Subcutaneous abdominal adipose tissue (tissue), 5 donors: ENCODE data around the gene CTIF.

Experiments
- H3K27ac ChIP-seq: one replicate; pipeline ENCODE4 v1.7.0; 2013; ENCODE audit warnings: low read depth, mild to moderate bottlenecking, inconsistent platforms, low read length, moderate library complexity
- H3K27me3 ChIP-seq, 5 donors: one replicate each; pipeline ENCODE4 v1.7.0; 2013; ENCODE audit warnings: low read length in 5 of 5, inconsistent platforms in 1 of 5; ENCODE audit not compliant: control insufficient read depth in 5 of 5, insufficient read depth in 4 of 5
- H3K36me3 ChIP-seq, 5 donors: one replicate each; pipeline ENCODE4 v1.7.0; 2013; ENCODE audit warnings: low read length in 5 of 5; ENCODE audit not compliant: control insufficient read depth in 5 of 5, insufficient read depth in 5 of 5
- H3K4me1 ChIP-seq, 5 donors: one replicate each; pipeline ENCODE4 v1.7.0; 2013; ENCODE audit warnings: low read length in 5 of 5, mild to moderate bottlenecking in 3 of 5, moderate library complexity in 1 of 5; ENCODE audit not compliant: control insufficient read depth in 5 of 5, insufficient read depth in 5 of 5
- H3K4me3 ChIP-seq, 5 donors: one replicate each; pipeline ENCODE4 v1.7.0; 2013; ENCODE audit warnings: low read length in 5 of 5, low read depth in 1 of 5
- H3K9ac ChIP-seq, 5 donors: one replicate each; pipeline ENCODE4 v1.7.0; 2013; ENCODE audit warnings: low read length in 5 of 5, mild to moderate bottlenecking in 4 of 5, moderate library complexity in 3 of 5
- H3K9me3 ChIP-seq, 5 donors: one replicate each; pipeline ENCODE4 v1.7.0; 2013; ENCODE audit warnings: low read length in 5 of 5; ENCODE audit not compliant: control insufficient read depth in 5 of 5
- donor health status: healthy.
- donor health status: healthy.
- donor health status: healthy.
- donor health status: healthy.
- donor health status: healthy.

The CTIF gene

DNA sequence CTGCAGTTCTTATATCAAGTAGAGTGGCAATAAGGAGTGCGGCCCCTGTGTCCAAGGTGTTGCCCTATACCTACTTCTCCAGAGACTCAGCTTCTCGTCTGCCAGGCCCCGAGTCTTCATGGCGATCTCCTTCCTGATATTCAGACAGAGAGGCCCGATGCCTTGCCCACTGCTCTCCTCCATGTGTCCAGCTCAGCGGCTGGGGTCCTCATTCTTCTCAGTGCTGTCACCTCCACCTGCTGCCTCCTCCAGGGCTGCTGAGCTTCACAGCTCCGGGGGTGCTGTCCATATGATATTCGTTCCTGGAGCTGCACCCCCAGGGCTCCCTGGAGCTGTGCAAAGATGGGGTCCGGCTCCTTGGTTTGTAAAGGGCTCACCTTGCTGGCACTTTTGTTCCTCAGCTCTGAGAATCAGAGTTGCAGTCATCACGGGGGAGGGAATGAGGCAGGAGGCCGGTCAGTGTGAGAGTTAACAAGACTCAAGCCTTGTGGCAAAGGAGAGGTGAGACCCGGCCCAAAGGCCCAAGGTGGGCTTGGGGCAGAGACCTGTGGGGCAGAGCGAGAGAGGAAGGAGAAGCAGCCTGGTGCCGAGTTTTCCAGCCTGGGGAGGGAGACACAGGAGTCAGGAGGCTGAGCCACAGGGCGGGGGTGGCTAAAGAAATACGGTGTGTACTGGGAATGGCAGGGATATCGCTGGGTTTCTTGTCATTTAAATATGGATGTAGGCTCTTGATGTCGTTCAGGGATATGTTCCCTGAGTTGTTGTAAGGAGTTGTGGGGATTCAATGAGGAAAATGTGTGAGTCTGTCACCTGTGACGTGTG is 120.6 kb downstream of the CTIF start:
- Histone ChIP-seq H3K9me3 (no peaks in the 10 kb centered on the region), H3K36me3 (peaks cover 0 to 3% (median 0%) of the 10 kb centered on the region in 5 donors), H3K9ac (no peak overlapping the region), H3K27me3 (no peaks in the 10 kb centered on the region), H3K4me1 (peaks cover 12 to 38% (median 29%) of the 10 kb centered on the region in 5 donors), H3K27ac (peak overlapping the region; percentile 16), H3K4me3 (no peak overlapping the region)

DNA sequence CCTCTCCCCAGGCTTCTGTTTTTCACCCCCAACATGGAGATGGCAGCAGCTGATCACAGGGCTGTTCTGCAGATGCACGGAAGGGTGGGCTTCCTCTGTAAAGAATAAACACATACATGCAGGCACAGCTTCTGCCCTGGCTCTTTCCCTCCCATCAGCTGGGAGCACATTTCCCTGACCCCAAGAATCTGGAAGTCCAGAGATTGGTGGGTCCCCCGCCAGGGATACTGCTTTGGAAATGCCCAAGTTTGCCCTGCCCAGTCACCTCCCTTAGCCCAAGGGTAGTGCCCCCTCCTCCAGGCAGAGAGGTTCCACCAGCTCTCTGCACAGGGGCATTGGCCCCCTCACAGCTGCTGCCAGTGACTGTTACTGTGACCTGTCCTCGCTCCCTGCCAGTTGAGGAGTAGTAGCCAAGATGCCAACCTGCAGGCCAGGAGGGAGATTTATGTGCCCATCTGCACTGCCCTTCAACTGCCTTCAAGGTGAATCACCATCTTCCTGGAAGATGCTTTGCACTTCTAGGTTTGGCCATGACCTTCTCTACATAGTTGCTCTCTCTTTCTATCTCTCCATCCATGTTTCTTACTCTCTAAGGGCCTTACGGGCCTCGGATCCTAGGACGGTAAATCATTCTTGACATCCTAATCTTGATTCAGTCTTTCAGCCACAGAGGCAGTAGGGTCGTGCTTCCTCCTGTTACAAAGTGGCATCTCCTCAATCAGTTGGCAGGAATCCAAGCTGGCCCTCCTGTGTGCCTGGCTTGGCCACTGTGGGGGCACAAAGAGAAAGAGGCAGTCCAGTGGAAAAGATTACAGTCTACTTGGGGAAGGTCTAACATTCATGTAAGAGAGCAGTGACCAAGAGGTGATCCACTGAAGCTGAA is 121.8 kb downstream of the CTIF start:
- Histone ChIP-seq H3K4me3 (no peak overlapping the region), H3K36me3 (peaks cover 3 to 11% (median 9%) of the 10 kb centered on the region in 5 donors), H3K27ac (no peak overlapping the region), H3K9me3 (peaks cover 0 to 1% (median 0%) of the 10 kb centered on the region in 5 donors), H3K4me1 (peaks cover 12 to 35% (median 30%) of the 10 kb centered on the region in 5 donors), H3K9ac (no peak overlapping the region), H3K27me3 (no peaks in the 10 kb centered on the region)

DNA sequence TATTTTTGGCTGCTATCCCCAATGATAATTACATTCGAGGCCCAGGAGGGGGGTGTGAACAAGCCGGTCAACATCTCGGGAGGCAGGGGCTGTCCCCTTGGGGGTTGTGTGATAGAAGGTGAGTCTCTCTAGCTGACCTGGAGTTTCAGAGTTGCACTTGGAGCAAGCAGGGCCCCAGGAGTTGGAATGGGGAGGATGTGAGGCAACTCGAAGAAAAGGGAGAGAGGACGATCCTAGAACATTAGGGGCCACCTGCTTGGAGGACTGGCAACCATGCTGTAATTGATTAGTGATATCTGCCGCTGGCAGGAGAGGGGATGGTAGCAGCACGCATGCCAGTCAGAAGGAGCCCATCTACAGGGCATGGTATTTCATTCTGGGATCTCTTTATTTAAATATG is 122.6 kb downstream of the CTIF start:
- Histone ChIP-seq H3K9me3 (peaks cover 0 to 3% (median 0%) of the 10 kb centered on the region in 5 donors), H3K9ac (no peak overlapping the region), H3K27me3 (no peaks in the 10 kb centered on the region), H3K4me3 (no peak overlapping the region), H3K4me1 (peaks cover 12 to 30% (median 29%) of the 10 kb centered on the region in 5 donors), H3K36me3 (peaks cover 10 to 19% (median 17%) of the 10 kb centered on the region in 5 donors), H3K27ac (peak overlapping the region; percentile 30)

DNA sequence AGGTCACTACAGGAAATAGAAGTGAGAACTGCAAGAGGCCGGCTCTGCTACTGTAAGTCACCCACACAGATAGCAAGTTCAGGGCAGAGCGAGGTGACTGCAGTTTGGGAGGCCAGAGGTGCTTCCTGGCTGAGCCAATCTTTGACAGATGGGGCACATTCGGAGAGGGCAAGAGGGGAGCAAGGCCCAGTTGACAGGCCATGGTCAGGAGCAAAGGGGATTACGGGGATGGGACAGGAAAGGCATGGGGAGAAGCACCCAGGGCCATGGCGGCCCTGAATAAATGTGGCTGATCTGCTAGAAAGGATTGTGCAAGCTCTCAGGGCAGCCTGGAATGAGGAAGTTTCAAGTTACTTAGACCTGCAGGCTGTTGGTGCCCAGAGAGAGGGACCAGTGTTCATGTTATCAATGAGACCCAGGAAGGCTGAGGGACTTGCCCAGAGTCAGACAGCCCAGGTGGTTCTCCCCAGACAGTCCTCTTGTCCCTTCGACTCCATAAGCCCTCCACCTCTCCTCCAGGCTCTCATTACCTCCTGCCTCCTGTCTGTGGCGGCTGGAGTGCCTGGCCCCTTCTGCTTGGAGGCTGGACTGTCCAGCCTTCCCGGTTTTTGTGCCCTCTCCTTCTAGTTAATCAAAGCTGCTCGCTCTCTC is 123.3 kb downstream of the CTIF start:
- H3K27me3 ChIP-seq, result no peaks in the 10 kb centered on the region
- H3K4me1 ChIP-seq, result peaks cover 12 to 25% (median 22%) of the 10 kb centered on the region in 5 donors
- peaks cover 0 to 3% (median 0%) of the 10 kb centered on the region in 5 donors for H3K9me3 ChIP-seq
- H3K27ac ChIP-seq, result peak overlapping the region; percentile 30
- H3K9ac ChIP-seq, result no peak overlapping the region
- H3K4me3 ChIP-seq, result no peak overlapping the region
- H3K36me3 ChIP-seq, result peaks cover 12 to 26% (median 24%) of the 10 kb centered on the region in 5 donors

DNA sequence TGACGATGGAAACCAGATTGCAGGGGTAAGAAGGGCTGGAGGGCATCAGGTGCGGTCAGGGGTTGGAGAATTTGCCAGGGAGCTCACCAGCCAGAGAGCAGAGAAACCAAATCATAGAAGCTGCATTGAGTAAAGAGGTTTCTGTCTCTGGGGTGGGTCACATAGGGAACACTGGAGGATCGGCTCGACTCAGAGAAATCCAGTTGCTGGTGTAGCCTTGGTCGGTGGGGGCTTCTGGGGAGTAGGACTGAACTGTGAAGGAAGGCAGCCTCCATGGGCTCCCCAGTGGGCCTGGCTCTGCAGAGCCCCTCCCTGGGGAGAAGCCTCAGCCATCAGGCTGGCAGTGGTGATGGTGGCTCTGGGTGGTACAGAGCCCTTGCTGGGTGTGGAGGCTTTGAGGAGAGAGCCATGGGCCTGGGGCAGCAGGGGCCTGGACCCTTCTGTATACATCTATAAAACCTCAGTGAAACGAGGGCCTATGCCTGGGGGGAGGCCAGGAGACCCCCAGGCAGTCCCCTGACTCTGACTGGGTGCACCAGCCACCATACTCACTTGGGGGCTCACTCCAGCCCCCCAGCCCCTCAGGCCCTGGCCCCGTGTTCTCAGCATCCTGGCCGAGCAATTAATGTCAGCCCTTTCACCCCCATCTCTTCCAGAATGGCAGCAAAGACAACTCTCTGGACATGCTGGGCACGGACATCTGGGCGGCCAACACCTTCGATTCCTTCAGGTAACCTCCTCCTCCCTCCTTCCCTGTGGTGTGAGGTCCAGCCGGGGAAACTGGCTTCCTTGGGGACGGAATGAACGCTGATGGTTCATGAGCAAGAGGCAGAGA is 124.5 kb downstream of the CTIF start:
- Histone ChIP-seq H3K27ac (no peak overlapping the region), H3K27me3 (no peaks in the 10 kb centered on the region), H3K4me1 (peaks cover 4 to 17% (median 13%) of the 10 kb centered on the region in 5 donors), H3K4me3 (no peak overlapping the region), H3K9ac (no peak overlapping the region), H3K36me3 (peaks cover 12 to 38% (median 35%) of the 10 kb centered on the region in 5 donors), H3K9me3 (peaks cover 0 to 3% (median 0%) of the 10 kb centered on the region in 5 donors)

DNA sequence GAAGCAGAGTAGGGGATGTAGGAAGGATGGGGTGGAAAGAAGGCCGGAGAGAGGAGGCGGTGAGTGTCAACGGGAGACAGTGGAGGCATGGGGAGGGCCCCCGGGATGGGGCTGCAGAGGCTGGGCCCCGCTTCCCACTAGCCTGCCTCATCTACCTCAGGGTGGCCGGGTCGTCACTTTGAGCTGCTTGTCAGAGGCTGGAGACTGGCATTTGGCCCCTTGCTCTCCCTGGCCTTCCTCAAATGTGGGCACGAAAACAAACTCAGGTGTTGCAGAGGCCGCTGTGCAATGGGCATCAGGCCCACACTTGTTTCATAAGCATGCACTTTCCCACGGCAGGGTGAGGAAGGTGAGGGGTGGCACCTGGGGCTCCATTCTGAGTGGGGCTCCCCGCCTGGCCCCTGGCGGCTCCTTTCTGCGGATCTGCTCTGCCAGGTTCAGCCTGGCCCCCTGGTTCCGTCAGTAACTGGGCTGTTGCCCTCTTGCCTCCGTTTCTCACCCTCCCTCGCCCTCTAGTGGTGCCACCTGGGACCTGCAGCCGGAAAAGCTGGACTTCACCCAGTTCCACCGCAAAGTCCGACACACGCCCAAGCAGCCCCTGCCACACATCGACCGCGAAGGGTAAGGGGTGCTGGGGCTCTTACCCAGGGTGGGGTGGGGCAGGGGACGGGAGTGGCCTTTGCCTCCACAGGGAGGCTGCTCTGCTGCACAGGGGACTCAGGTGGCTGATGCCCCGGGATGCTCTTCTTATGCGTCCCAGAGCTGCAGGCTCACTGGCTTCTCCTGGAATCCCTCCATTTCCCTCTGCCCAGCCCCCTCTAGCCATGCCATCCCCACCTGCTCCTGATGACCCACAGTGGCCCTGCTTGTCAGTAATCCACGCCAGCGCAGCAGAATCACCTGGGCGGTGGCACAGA is 125.4 kb downstream of the CTIF start:
- H3K4me3 ChIP-seq, result no peak overlapping the region
- H3K27me3 ChIP-seq, result no peaks in the 10 kb centered on the region
- H3K4me1 ChIP-seq, result peaks cover 4 to 17% (median 13%) of the 10 kb centered on the region in 5 donors
- H3K9me3 ChIP-seq, result peaks cover 0 to 3% (median 0%) of the 10 kb centered on the region in 5 donors
- peaks cover 12 to 46% (median 36%) of the 10 kb centered on the region in 5 donors for H3K36me3 ChIP-seq
- H3K9ac ChIP-seq, result no peak overlapping the region
- H3K27ac ChIP-seq, result no peak overlapping the region

DNA sequence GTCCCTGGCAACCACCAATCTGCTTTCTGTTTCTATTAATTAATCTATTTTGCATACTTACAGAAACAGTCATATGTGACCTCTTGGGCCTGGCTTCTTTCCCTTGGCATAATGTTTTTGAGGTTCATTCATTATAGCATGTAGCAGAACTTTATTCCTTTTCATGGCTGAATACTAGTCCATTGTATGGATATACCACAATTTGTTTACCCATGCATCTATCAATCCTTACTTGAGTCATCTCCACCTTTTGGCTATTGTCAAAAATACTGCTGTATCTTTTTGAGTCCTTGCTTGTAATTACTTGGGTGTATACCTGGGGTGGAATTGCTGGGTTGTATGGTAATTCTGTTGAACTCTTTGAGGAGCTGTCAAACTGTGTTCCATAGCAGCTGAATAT is 126.8 kb downstream of the CTIF start:
- H3K27me3 ChIP-seq, result no peaks in the 10 kb centered on the region
- no peak overlapping the region for H3K27ac ChIP-seq
- peaks cover 4 to 17% (median 13%) of the 10 kb centered on the region in 5 donors for H3K4me1 ChIP-seq
- H3K4me3 ChIP-seq, result no peak overlapping the region
- peaks cover 0 to 3% (median 0%) of the 10 kb centered on the region in 5 donors for H3K9me3 ChIP-seq
- H3K36me3 ChIP-seq, result peaks cover 12 to 54% (median 42%) of the 10 kb centered on the region in 5 donors
- no peak overlapping the region for H3K9ac ChIP-seq

DNA sequence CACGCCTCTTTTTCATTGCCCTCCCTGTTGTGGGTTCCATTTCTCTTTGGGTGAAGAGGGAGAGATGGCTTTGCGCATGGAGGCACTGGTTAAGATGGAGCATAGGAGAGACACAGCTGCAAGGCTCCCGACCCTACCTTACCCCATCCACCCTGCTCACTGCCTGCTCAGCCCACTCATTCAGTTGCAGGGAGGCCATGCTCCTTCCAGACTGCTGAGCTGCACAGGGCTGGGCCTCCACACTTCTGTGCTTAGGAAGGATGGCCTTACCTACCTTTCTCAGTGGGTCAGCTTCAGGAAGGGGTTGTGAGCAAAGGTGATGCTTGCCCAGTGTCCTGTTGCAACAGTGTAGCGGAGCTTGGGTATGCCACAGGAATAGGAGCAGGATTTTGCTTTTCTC is 127.8 kb downstream of the CTIF start:
- Histone ChIP-seq H3K9ac (no peak overlapping the region), H3K9me3 (peaks cover 0 to 9% (median 4%) of the 10 kb centered on the region in 5 donors), H3K36me3 (peaks cover 16 to 64% (median 52%) of the 10 kb centered on the region in 5 donors), H3K27me3 (no peaks in the 10 kb centered on the region), H3K4me1 (peaks cover 4 to 15% (median 13%) of the 10 kb centered on the region in 5 donors), H3K27ac (no peak overlapping the region), H3K4me3 (no peak overlapping the region)
